SIG-M5 treated with dmso at 0.1 percent for 504 hours (cell line): ENCODE data around the gene RGS2.

Experiments used
- DNase-seq: peaks from one replicate; lab custom pipeline; 2025; ENCODE audit not compliant: unreplicated experiment; lab: John Stamatoyannopoulos, UW

Gene RGS2

DNA sequence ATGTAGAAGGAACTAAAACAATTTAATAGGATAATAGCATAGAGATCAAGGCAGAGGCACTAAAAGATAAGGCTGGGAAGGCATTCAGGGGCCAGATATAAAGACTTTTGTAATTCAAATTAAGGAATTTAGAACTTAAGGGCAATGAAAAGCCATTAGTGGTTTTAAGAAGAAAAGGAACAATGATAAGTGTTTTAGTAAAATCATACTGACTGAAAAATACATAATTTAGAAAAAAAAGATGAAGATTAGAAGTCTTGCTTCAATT is 14.1 kb upstream of the RGS2 start:
- no peak for DNase-seq

DNA sequence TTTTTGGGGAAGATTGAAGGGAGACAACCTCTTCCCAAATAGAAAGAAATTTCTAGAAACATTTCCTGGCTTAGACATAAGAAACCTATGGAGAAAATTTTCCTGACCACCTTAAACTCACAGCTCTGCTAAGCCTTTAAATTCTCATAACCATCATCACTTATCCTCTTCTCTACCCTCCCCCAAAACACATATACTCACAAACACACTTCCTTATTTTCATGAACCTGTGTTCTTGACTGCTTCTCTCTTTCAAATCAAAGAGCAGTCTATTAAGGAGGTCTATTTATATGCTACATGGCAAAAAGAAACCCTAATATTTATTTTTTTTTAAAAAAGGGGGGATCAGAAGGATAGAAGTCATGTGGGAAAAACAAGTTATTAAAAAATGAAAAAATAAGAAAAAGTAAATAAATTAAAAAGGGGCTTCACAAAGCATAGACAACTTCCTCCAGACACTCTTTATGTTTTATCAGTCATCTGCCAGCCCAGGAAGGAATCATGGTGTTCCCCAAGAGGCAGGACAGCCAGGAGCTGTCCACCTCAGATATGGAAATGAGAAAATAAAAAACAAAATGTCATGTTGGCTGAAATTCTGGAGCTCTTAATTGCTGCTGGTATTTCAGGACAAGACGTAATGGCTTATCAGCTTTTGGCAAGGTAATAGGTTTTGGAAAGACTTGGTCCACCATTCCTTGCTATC is 12.8 kb upstream of the RGS2 start:
- DNase-seq = peak; percentile 64

DNA sequence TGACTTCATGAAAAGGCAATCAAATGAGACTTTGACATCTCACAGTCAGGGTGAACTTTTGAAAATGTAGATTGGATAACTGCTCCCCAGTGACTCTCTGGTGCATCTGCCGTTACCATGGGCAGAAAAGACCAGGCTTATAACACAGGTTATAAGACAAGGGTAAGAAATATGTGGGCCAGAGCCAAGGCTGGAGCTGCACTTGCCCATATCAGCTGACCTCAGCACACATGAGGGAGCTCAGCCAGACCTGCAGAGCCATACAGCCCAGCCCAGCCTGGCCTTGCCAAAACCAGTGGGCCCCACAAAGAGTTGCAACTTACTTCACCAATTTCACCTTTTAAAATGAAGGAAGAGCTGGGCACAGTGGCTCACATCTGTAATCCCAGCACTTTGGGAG is 11.7 kb upstream of the RGS2 start:
- no peak for DNase-seq

DNA sequence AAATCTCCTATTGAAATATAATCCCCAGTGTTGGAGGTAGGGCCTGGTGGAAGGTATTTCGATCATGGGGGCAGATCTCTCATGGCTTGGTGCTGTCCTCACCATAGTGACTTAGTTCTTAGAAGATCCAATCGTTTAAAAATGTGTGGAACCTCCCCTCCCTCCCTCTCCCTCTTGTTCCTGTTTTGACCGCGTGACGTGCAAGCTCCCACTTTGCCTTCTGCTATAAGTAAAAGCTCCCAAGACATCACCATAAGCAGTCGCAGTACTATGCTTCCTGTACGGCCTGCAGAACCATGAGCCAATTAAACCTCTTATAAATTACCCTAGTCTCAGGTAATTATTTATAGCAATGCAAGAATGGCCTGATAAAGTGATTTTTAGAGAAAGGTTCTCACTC is 10.9 kb upstream of the RGS2 start:
- DNase-seq = peak; percentile 28

DNA sequence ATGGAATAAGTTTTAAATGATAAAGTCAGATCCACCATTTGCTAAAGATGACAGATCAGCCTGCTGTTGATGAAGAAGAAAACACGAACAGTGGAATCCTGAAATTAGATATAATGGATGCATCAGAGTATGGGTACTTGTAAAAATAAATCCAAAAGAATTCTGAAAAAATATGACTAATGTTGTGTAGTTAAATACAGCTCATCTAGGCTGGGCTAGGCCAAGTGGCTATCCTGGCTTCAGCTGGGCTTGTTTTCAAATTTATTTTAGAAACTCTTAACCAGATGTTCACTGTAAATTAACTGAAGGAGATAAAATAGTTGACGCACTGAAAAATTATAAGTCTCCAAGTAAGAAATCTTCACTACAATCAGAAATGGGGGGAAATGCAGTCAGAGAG is 7.4 kb upstream of the RGS2 start:
- no peak for DNase-seq

DNA sequence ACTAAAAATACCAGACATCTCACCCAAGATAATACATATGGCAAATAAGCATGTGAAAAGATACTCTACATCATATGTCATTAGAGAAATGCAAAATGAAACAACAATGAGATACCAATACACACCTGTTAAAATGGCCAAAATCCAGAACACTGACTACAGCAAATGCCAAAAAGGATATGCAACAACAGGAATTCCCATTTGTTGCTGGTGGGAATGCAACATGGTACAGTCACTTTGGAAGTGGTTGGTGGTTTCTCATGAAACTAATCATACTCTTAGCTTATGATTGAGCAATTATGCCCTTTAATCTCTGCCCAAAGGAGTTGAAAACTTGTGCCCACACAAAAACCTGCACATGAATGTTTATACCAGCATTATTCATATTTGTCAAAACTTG is 6.4 kb upstream of the RGS2 start:
- no peak for DNase-seq

DNA sequence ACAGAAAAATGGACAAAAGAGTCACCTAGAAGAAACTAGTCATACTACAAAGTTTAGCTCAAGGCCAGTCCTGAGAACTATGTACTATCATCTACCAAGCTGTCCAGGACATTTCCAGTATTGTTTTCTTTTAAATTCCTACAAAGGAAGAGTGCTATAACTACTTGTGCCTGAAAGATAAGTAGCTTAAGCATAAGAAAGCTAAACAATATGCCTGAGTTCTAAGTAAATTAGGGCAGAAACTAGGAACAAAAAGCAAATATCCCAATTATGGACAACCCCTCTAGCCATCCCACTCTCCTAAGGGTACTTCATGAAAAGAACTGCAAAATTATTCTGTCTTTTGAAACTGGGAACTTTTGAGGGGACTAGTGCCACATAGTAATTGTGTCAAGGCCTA is 5.3 kb upstream of the RGS2 start:
- no peak for DNase-seq

DNA sequence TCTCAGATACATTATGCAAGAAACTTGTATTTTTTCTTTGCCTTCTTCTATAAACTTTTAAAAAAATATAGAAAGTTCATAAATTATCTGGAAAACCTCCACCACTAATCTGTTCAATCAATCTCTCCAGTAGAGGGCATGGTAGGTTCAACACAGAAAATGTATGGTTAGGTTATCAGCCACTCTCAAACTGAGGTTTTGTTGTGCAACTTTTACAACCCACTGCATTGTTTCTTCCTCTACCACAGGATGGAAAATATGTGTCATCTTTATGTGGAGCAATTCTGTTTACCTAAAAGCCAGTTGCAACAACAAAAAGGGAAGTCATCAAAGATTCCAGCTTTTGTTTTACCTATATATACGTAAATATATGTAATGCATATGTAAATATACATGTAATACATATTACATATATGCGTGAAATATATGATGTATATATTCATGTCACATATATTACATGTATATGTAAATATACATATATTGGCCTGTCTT is 3.0 kb upstream of the RGS2 start:
- DNase-seq = peak; percentile 99

DNA sequence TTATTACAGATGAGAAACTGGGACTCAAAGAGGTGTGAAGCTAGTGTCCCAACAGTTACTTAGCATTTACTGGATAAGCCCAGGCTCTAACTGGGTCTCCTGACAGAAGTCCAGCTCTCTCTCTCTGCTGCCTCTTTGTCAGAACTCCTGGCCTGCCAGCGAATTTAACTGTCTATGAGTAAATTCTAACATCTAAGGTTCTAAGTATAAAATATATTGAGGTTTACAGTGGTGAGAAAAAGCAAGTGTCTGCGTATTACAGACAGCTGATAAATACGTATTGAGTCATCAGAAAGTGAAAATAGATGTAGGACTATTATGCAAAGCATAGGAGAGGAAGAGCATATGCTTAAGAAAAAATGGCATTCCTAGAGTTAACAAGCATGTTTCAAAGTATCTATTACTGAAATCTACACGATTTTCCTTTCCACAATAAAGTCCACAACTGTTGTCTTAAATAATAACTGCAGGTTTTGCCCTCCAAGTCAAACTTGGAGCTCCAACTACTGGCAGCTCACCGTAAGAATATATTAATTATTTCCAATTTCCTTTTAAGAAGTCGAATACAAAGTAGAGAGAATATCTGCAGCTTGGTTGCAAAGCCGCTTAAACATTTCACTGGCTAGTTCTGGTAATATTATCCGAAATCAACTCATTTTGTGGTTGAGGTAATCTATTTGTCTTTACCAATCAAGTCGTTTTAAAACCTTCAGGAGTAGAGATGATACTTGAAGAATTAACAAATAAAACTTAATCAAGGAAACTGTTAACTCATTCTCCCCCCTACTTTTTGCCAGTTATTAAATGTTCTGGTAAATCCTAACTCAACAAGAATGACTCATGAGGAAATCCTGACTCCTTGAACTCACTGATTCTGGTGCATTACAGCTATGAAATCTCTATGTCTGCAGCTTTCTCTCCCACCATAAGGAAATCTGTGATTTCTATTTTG is 1.4 kb upstream of the RGS2 start:
- DNase-seq = peak; percentile 67

DNA sequence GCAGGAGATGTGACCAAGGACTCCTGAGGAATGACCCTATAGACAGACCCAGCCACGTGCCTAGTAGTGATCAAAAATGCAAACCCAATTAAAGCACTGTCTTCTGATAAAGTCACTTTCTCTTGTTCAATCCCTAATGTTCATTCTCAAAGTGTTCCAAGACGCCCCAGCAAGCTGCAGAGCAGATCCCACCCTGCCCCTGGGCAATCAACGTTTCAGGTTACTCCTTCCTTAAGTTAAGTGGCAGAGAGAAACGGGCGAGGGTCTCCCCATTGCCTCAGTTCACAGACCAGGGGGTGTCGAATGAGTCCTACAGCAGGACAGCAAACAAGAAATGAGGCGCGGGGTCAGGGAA is 699 bp upstream of the RGS2 start:
- DNase-seq = no peak

DNA sequence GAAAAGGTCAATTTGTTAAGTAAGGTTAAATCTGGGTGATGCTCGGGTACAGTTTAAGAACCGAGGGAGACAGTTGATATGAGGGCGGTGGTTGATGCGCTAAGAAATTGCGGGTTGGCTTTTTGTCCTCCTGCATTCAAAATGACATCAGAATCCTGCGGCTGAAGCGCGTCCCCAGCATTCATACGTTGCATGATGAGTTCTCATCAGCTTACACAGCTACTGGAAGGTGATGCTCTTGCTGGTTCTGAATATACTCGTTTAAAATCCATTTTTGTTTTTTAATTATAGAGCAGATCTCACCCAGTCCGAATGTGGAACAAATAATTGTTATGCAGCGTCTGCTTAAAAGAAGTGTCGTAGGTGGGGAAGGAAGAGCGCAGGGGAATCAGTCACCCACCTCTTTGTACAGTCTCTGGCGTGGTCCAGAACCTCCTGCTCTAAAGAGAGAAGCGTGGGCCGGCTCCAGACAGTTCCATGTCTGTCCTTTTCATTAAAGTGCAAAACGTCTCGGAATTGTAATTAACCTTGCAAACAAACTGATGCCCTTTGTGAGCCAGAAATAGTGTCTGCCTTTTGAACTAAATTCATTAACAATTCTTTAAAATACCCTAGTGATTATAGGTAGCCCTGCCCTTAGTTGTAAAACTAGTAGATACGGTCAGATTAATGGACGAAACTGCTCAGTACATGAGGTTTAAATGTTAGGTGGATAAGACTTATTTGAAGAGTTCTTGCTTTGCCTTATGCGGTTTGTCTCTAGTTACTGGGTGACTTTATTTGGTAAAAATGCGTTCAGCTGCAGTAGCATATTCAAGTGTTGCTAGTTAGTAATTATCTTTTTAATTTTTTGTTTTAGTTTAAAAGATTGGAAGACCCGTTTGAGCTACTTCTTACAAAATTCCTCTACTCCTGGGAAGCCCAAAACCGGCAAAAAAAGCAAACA is 741 bp downstream of the RGS2 start:
- no peak for DNase-seq

DNA sequence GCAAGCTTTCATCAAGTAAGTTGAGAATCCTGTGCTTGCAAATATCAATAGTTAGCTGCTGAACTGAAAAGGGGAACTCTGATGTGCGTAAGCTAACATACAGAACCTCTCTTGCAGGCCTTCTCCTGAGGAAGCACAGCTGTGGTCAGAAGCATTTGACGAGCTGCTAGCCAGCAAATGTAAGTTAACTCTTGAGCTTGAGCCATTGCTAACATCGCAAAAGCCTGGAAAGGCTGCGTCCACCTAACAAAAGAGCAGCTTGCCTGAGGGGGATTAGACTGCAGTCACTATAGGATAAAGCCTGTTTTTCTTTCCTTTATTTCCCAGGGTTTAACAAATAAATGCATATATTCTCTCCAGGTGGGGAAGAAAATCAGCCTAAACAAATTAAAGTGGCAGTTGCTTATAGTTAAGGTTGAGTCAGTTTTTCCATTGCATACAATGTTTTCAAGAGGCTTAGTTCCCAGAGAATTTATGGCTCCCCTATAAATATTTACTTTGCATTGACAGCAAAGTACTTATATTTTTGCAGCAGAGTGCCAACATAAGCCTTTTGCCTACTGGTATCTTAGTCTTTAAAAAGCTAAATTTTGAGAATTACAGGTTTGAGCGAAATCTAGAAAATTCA is 1.5 kb downstream of the RGS2 start:
- peak; percentile 92 for DNase-seq

DNA sequence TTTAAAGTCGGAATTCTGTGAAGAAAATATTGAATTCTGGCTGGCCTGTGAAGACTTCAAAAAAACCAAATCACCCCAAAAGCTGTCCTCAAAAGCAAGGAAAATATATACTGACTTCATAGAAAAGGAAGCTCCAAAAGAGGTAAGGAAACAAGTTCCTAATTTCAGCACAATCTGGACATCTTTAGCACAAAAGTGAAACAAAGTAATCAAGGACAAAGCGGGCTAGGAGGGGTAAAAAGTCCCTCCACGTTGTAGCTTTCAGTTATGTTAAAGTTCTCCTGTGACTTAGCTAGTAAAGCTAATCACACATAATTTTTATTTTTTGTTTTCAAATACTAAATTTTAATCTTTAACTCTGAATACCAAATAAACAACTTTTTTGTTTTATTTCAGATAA is 2.2 kb downstream of the RGS2 start:
- DNase-seq = no peak

DNA sequence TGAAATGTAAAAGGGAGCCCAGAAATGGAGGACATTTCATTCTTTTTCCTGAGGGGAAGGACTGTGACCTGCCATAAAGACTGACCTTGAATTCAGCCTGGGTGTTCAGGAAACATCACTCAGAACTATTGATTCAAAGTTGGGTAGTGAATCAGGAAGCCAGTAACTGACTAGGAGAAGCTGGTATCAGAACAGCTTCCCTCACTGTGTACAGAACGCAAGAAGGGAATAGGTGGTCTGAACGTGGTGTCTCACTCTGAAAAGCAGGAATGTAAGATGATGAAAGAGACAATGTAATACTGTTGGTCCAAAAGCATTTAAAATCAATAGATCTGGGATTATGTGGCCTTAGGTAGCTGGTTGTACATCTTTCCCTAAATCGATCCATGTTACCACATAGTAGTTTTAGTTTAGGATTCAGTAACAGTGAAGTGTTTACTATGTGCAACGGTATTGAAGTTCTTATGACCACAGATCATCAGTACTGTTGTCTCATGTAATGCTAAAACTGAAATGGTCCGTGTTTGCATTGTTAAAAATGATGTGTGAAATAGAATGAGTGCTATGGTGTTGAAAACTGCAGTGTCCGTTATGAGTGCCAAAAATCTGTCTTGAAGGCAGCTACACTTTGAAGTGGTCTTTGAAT is 2.9 kb downstream of the RGS2 start:
- no peak for DNase-seq

DNA sequence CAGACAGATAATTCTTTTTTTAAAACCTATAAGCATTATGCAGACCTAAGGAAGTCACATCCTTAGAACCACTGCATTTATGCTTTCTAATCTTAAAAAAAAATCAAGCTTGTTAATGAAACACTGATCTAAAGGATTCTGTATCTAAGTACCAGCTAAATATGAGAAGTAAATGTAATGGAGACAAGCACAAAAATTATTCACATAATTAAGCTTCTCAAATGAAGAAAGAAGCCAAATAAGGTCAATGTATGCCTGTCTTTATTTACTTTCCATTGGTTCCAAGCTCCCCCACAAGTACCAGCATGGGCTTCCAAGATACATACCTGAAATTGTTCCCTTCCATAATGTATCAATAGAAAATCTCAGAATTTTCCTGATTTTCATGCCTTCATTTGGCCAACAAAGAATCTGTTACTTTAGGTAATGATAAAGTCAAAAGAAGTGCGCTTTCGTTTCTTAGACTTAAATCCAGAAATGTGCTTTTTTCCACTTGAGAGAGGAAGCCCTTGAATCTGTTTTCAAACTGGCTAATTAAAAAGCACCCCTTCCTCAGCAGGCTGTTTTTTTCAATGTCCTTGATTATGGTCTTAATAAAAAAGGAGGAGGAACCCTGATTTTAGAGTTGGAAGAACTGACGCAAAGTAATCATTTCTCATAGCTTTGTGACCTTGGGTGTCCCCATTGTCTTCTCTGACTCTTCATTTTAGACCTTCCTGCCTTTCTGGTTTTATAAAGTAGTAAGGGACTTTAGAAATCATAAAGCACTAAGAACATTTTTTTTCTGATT is 3.8 kb downstream of the RGS2 start:
- no peak for DNase-seq

DNA sequence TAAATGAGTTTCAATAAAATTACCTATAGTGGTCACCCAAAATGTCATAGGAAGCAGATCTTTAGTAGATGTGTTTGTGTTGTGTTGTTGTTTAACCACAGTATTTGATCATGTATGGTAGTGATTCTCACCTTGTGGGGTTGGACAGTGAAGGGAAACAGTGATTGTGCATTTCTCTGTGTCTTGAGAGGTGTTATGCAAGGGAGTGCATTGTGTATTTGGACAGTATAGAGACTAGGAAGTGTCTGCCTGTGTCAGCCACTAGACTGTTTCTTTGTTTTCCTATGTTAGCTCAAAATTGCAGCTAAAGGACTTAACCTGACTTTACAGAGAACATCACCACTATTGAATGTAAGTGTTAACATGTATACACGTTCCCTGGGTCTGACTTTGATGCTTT is 6.0 kb downstream of the RGS2 start:
- no peak for DNase-seq

DNA sequence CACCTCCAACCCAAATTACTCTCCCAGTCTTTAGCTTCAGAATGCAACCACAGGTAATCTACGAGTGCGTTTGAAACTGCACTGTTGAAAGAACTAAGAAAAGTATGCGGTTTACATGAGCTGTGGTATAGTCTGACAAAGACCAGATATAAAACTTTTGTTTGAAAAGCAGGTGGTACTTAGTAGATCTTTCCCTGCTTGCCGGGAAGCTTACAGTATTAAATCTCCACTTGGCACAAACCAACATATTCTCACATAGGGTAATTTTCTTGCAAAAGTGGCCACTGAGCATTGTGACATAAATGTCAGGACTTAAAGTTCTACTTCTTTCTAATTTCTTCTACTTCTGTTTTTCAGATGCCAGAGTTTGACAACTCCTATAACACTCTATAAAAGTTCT is 8.4 kb downstream of the RGS2 start:
- DNase-seq = peak; percentile 83

DNA sequence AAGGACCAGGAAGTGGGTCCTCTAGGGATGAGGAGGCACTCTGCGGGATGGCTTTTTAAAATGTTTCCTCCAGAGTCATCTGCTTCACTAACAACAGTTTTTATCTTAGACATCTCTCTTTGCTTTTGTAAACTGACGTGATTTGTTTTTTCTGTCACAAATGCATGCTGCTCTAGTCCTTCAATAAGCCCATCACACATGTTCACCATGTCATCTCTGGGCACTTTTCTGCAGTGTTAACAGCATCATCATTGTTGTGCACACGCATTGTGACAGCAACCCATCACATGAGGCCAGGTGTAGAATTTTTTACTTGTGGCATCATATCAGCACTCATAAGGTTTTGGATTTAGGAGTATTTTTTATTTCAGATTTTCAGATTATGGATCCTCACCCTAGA is 12.5 kb downstream of the RGS2 start:
- DNase-seq = no peak

DNA sequence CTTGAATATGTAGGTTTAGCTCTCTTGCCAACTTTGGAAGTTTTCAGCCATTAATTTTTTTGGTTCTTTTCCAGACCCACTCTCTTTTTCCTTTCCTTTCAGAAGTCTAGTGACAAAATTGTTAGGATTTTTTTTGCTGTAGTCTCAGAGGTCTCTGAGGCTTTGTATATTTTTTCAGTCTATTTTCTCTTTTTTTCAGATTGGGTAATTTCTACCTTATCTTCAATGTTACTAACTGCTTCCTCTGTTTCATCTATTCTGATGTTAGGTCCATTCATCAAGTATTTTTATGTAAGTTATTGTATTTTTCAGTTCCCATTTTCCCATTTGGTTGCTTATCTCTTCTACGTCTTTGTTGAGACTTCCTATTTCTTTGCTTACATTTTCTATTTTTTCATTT is 15.7 kb downstream of the RGS2 start:
- DNase-seq = no peak
